Measurements from ENCODE around the gene LINC00305.

DNA sequence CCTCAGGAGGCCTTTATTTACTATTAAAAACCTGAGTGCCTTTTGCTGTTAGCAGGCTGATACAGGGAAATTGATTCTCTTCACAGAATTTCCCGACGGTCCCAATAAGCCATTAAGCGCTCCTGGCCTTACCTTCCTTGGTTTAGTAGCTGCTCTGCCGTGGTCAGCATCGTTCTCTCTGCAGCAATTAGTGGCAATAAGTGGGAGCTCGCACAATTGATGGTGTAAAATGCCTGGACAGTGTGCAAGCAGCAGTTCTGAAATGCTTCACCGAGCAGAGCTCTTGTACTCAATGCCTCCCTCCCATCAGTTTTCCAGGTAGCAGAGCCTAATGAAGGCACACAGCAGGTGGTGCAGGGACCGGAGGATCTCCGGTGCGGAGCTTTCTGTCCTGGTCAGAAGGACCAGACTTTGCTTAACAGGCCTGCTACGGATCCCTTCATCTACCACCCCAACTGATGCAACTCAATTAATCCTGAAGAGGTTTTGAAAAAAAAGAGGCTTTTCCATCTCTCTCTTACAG, 1.1 kb upstream of the LINC00305 start:
- TF ChIP-seq CTCF (conservative IDR thresholded peaks at IDR 0.05; ENCODE audit: low read length): no peak
- TF ChIP-seq EZH2phosphoT487 (IDR thresholded peaks at IDR 0.05; ENCODE audit: borderline replicate concordance, low read depth, low read length): no peak

Data from OCI-LY7 (cell line).